Measurements from ENCODE around the gene PPIB. TPM values are rescaled to one million over a fixed set of nuclear protein-coding genes. Genes with fewer than 3 reads are reported as not detected.

PPIB gene
- total RNA-seq, 1 donor from 2014 or later: 102 TPM

GRCh38 chr15:64156652-64157331 lies 6.0 kb downstream of the PPIB start:
- DNase-seq: no peak
- H3K27me3 ChIP-seq (ENCODE audit: low read depth): peaks cover 16% of the 10 kb centered on the region
- peaks cover 75% of the 10 kb centered on the region for H3K36me3 ChIP-seq
- peaks cover 86% of the 10 kb centered on the region for H3K4me1 ChIP-seq
- intact Hi-C loops (cut with micrococcal nuclease): no loop called here
- H3K27ac ChIP-seq (replicated peaks): peak overlapping the region; percentile 94
- TF ChIP-seq, protein P1, sequence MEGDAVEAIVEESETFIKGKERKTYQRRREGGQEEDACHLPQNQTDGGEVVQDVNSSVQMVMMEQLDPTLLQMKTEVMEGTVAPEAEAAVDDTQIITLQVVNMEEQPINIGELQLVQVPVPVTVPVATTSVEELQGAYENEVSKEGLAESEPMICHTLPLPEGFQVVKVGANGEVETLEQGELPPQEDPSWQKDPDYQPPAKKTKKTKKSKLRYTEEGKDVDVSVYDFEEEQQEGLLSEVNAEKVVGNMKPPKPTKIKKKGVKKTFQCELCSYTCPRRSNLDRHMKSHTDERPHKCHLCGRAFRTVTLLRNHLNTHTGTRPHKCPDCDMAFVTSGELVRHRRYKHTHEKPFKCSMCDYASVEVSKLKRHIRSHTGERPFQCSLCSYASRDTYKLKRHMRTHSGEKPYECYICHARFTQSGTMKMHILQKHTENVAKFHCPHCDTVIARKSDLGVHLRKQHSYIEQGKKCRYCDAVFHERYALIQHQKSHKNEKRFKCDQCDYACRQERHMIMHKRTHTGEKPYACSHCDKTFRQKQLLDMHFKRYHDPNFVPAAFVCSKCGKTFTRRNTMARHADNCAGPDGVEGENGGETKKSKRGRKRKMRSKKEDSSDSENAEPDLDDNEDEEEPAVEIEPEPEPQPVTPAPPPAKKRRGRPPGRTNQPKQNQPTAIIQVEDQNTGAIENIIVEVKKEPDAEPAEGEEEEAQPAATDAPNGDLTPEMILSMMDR (IDR thresholded peaks at IDR 0.05; ENCODE audit: borderline replicate concordance): no peak
- no peaks in the 10 kb centered on the region for H3K9me3 ChIP-seq (replicated peaks)
- no peak overlapping the region for H3K4me3 ChIP-seq

DNA sequence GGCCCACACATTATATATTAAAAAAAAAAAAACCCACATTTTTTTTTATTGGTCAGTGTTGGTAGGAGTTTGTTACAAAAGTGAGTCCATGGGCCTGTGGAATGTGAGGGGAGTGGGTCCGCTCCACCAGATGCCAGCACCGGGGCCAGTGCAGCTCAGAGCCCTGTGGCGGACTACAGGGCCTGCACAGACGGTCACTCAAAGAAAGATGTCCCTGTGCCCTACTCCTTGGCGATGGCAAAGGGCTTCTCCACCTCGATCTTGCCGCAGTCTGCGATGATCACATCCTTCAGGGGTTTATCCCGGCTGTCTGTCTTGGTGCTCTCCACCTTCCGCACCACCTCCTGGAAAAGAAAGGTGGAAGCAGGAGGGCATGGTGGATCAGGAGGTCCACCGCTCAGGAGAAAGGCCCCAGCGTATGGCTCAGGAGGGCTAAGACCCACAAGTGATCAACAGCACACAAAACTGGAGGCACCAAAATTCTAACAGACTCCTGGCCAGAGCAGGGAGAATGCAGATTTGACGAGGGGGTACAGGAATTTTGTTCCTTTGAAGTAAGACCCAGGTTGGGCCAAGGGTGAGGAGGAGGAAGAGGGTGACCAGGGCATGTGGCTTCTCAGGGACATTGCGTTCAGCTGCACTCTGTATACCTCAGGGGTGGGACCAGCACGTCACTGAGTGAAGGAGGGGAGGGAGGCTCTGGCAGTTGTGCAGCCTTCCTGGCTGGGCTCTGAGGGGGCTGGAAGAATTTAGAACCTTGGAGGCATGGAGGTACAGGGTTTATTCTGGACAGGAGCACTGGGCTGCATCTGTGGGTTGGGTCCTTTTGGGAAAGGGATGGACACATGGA lies 6.8 kb downstream of the PPIB start:
- TF ChIP-seq, protein P1 (IDR thresholded peaks at IDR 0.05; ENCODE audit: borderline replicate concordance): no peak
- Histone ChIP-seq H3K4me3 (no peak overlapping the region), H3K27me3 (ENCODE audit: low read depth) (peaks cover 21% of the 10 kb centered on the region), H3K4me1 (peaks cover 86% of the 10 kb centered on the region), H3K9me3 (replicated peaks) (no peaks in the 10 kb centered on the region), H3K36me3 (peaks cover 67% of the 10 kb centered on the region), H3K27ac (replicated peaks) (peak overlapping the region; percentile 94)
- DNase-seq: no peak
- intact Hi-C loops (cut with micrococcal nuclease): no loop called here

DNA sequence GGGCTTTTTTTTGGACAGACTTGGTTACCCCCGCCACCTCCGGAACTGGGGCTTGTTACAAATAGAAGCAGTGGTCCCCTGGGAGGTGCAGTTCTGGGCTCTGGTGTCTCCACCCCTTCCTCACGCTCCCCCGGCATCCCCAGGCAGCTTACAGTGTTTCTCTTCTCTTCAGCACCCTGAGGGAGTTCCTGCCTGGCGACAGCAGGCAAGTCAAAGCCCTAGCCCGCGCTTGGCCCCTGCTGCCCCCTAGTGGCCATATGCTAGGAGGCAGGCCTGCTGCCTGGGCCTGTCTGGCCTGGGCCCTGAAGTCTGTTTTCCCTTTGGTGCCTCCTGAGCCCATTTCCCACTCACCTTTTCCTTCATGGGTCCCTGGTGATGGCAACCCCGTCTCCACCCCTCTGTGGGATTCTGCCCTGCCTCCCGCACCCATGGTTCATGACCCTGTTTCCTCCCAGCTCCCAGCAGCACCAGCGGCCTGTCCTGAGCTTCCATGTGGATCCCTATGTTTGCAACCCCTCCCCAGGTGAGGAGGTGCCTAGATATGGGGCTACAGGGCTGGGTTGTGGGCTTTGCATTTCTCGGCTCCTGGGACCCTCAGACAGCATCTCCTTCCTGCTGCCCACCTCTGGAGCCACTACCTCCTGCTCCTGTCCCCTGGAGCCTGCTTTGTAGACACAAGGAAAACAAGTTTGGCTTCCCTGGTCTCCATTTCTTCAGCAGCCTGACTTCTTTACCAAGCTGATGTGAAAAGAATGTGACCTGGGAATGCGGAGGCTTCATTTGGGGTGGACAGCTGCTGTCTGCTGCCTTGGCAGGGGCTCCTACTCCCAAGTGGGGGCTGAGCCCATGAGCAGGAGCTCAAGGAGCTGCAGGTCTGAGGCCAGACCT lies 9.1 kb downstream of the PPIB start:
- peak; percentile 90 for DNase-seq
- Histone ChIP-seq H3K4me3 (peak overlapping the region; percentile 73), H3K36me3 (peaks cover 44% of the 10 kb centered on the region), H3K27me3 (ENCODE audit: low read depth) (peaks cover 21% of the 10 kb centered on the region), H3K27ac (replicated peaks) (peak overlapping the region; percentile 94), H3K4me1 (peaks cover 65% of the 10 kb centered on the region), H3K9me3 (replicated peaks) (no peaks in the 10 kb centered on the region)
- intact Hi-C loops (cut with micrococcal nuclease): no loop called here
- TF ChIP-seq, protein P1 (IDR thresholded peaks at IDR 0.05; ENCODE audit: borderline replicate concordance): peak; percentile 99

DNA sequence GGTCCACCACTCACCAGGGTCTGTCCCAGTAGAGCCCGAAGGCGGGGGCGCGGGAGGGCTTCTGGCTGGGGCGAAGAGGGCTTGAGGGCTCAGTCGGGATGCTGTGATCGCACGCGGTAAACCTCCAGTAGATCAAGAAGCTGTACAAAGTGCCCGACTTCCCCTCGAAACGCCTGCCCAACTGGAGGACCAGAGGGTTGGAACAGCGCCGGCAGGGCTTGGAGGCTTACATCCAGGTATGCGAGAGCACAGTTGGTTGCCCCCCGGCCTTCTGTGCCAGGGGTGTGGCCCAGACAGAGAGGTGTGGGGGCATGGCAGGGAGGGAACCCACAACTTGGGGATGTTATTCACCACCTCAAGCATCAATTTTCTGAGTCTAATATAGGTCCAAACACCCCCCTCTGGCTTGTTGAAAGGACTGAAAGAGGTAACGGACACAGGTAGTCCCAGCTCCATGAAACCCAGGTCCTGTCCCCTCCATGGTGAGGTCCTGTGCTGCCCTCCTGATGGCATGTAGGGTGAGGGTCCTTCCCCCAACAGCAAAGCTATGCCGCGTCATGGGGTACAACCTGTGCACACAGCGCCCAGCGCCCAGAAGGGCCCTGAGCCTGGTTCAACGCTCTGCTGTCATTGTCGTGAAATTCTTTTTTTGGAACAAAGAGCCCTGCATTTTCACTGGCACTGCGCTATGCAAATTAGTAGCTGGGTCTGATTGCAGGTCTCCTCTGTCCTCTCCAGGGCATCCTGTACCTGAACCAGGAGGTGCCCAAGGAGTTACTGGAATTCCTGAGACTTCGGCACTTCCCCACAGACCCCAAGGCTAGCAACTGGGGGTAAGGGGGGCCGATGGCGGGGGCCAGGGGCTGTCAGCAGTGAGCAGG lies 10.1 kb downstream of the PPIB start:
- TF ChIP-seq, protein P1 (IDR thresholded peaks at IDR 0.05; ENCODE audit: borderline replicate concordance): no peak
- no peak for DNase-seq
- Histone ChIP-seq H3K9me3 (replicated peaks) (no peaks in the 10 kb centered on the region), H3K27me3 (ENCODE audit: low read depth) (peaks cover 21% of the 10 kb centered on the region), H3K36me3 (peaks cover 34% of the 10 kb centered on the region), H3K4me1 (peaks cover 55% of the 10 kb centered on the region), H3K27ac (replicated peaks) (peak overlapping the region; percentile 94), H3K4me3 (peak overlapping the region; percentile 73)
- intact Hi-C loops (cut with micrococcal nuclease): no loop called here

All from left ventricle myocardium inferior (tissue), 1 donor.